Measurements from ENCODE around the gene PIP5K1B. TPM values are rescaled to one million over a fixed set of nuclear protein-coding genes. Genes with fewer than 3 reads are reported as not detected.

PIP5K1B gene
- total and polyA plus RNA-seq, 10 of the 15 experiments (the other 5 are each of a cell fraction or from before 2014, with no cell fraction given): 6.8 to 16.3 (median 10.6) TPM

DNA sequence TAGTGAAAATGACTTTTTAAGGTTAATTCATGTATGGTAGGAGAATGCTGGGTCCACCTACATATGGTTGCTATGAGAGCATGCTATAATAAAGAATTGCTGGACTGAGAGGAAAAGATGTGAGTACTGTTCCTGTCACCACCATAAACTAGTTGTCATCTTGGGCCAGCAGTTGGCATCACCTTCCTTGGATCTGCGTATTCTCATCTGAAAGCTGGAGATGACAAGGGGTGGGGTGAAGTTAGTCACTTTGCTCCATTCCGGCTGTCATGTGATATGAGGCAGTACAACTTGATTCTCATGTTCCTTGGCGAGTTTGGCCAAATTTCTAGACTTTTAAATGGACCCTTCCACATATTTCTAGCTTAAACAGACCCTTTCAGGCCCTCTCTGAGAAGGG lies 33.3 kb downstream of the PIP5K1B start (continued):
- TF ChIP-seq, protein P1, sequence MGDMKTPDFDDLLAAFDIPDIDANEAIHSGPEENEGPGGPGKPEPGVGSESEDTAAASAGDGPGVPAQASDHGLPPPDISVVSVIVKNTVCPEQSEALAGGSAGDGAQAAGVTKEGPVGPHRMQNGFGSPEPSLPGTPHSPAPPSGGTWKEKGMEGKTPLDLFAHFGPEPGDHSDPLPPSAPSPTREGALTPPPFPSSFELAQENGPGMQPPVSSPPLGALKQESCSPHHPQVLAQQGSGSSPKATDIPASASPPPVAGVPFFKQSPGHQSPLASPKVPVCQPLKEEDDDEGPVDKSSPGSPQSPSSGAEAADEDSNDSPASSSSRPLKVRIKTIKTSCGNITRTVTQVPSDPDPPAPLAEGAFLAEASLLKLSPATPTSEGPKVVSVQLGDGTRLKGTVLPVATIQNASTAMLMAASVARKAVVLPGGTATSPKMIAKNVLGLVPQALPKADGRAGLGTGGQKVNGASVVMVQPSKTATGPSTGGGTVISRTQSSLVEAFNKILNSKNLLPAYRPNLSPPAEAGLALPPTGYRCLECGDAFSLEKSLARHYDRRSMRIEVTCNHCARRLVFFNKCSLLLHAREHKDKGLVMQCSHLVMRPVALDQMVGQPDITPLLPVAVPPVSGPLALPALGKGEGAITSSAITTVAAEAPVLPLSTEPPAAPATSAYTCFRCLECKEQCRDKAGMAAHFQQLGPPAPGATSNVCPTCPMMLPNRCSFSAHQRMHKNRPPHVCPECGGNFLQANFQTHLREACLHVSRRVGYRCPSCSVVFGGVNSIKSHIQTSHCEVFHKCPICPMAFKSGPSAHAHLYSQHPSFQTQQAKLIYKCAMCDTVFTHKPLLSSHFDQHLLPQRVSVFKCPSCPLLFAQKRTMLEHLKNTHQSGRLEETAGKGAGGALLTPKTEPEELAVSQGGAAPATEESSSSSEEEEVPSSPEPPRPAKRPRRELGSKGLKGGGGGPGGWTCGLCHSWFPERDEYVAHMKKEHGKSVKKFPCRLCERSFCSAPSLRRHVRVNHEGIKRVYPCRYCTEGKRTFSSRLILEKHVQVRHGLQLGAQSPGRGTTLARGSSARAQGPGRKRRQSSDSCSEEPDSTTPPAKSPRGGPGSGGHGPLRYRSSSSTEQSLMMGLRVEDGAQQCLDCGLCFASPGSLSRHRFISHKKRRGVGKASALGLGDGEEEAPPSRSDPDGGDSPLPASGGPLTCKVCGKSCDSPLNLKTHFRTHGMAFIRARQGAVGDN (IDR thresholded peaks at IDR 0.05): no peak
- TF ChIP-seq, protein P2, sequence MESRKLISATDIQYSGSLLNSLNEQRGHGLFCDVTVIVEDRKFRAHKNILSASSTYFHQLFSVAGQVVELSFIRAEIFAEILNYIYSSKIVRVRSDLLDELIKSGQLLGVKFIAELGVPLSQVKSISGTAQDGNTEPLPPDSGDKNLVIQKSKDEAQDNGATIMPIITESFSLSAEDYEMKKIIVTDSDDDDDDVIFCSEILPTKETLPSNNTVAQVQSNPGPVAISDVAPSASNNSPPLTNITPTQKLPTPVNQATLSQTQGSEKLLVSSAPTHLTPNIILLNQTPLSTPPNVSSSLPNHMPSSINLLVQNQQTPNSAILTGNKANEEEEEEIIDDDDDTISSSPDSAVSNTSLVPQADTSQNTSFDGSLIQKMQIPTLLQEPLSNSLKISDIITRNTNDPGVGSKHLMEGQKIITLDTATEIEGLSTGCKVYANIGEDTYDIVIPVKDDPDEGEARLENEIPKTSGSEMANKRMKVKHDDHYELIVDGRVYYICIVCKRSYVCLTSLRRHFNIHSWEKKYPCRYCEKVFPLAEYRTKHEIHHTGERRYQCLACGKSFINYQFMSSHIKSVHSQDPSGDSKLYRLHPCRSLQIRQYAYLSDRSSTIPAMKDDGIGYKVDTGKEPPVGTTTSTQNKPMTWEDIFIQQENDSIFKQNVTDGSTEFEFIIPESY (IDR thresholded peaks at IDR 0.05): no peak
- TF ChIP-seq BCL11A (IDR thresholded peaks at IDR 0.05; ENCODE audit: low read depth, low read length) (no peak), POLR2A (IDR thresholded peaks at IDR 0.05; ENCODE audit: low read depth, low read length) (no peak)

DNA sequence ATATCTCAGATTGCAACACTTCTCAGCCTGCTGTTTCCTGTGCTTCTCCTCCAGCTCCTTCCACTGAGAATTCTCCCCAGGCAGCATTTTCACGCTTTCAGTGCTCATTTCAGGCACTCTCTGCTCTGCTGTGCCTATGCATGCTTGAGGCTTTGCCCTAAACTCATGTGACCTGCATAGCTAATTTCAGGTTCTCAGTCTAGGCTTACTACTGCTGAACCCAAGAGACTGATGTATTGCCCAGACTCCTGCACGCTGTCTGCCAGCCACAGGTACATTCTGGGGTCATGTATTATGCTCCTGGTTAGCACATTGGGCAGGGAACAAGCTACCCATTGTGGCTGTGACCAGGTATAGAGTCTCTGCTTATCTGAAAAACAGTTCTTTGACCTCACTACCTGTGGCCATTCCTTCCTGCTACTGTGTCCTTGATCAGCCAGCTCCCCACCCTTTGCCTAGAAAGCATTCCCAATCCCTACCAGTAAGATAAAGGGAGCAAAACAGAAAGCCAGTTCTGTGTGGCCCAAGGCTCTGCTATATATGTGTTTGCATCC lies 34.7 kb downstream of the PIP5K1B start:
- POLR2A ChIA-PET: no interaction called here
- WGBS (ENCODE audit: insufficient coverage, insufficient replicate concordance, low lambda C conversion rate, missing lambda C conversion rate): 50% methylated on average over 2 of the region's 2 CpGs
- FAIRE-seq: no peak

More for the DNA sequence above, 34.7 kb downstream of the PIP5K1B start:
- TF ChIP-seq, protein P3, sequence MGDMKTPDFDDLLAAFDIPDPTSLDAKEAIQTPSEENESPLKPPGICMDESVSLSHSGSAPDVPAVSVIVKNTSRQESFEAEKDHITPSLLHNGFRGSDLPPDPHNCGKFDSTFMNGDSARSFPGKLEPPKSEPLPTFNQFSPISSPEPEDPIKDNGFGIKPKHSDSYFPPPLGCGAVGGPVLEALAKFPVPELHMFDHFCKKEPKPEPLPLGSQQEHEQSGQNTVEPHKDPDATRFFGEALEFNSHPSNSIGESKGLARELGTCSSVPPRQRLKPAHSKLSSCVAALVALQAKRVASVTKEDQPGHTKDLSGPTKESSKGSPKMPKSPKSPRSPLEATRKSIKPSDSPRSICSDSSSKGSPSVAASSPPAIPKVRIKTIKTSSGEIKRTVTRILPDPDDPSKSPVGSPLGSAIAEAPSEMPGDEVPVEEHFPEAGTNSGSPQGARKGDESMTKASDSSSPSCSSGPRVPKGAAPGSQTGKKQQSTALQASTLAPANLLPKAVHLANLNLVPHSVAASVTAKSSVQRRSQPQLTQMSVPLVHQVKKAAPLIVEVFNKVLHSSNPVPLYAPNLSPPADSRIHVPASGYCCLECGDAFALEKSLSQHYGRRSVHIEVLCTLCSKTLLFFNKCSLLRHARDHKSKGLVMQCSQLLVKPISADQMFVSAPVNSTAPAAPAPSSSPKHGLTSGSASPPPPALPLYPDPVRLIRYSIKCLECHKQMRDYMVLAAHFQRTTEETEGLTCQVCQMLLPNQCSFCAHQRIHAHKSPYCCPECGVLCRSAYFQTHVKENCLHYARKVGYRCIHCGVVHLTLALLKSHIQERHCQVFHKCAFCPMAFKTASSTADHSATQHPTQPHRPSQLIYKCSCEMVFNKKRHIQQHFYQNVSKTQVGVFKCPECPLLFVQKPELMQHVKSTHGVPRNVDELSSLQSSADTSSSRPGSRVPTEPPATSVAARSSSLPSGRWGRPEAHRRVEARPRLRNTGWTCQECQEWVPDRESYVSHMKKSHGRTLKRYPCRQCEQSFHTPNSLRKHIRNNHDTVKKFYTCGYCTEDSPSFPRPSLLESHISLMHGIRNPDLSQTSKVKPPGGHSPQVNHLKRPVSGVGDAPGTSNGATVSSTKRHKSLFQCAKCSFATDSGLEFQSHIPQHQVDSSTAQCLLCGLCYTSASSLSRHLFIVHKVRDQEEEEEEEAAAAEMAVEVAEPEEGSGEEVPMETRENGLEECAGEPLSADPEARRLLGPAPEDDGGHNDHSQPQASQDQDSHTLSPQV (IDR thresholded peaks at IDR 0.05): no peak
- TF ChIP-seq RB1 (IDR thresholded peaks at IDR 0.05; ENCODE audit: borderline replicate concordance): no peak
- TF ChIP-seq BMI1 (IDR thresholded peaks at IDR 0.05; ENCODE audit: borderline replicate concordance): no peak
- Histone ChIP-seq H3K27me3 (replicated peaks in 1 of 2; ENCODE audit: control insufficient read depth in 2 of 2, insufficient read depth in 2 of 2, low read length in 1 of 2) (no peaks in the 10 kb centered on the region), H3K4me2 (ENCODE audit: control insufficient read depth, insufficient read depth) (no peak overlapping the region), H2AFZ (ENCODE audit: control insufficient read depth, low read depth, low read length) (no peak overlapping the region), H3K36me3 (ENCODE audit: control insufficient read depth in 2 of 2, insufficient read depth in 2 of 2, low read length in 1 of 2) (no peaks in the 10 kb centered on the region; a peak in 1 of 4 replicates), H3K9ac (ENCODE audit: control insufficient read depth, insufficient read depth, low read length) (no peak overlapping the region), H3K9me3 (replicated peaks; ENCODE audit: control insufficient read depth, insufficient read depth, low read length) (no peaks in the 10 kb centered on the region), H3K79me2 (ENCODE audit: control insufficient read depth, insufficient read depth, low read length) (no peaks in the 10 kb centered on the region), H3K4me1 (ENCODE audit: control insufficient read depth, insufficient read depth, low read length) (no peaks in the 10 kb centered on the region), H3K4me3 (no peak overlapping the region), H3K27ac (ENCODE audit: control insufficient read depth, insufficient read depth) (no peak overlapping the region), H4K20me1 (ENCODE audit: control insufficient read depth, insufficient read depth) (no peaks in the 10 kb centered on the region)
- ChIA-PET RAD21 (ENCODE audit: unreplicated experiment) (no interaction called here), SMC1A (ENCODE audit: uncharacterized antibody, unreplicated experiment) (interaction anchor here (0.8 to 1.9 kb wide), 2 partner anchors 22 to 32 kb away, joined by 4 to 5 read pairs; no protein-coding TSS in a partner anchor), CTCF (interaction anchor here (0.5 to 0.8 kb wide), 2 partner anchors 32 to 170 kb away, joined by 3 read pairs; no protein-coding TSS in a partner anchor)
- DNase-seq (ENCODE audit: low read depth, low spot score) (no peak), ATAC-seq (no peak)
- in situ Hi-C loops (cut with MboI) (no loop called here), intact Hi-C loops (cut with micrococcal nuclease; ENCODE audit: unreplicated experiment) (no loop called here)
- no TSS peak for BruUV-seq (replicated peaks)
